Activated naive CD4-positive, alpha-beta T cell treated with anti-CD3 and anti-CD28 coated beads, Interleukin-2, amount 50 U/mL, for 16 hours (primary cell): ENCODE measurements around the gene PPFIBP1.
"Not testable (repeated sequence)": the region's sequence is repeated elsewhere in the genome, so short reads cannot be mapped to it uniquely, and the experiment has no call there.

Experiments
- DNase-seq: peaks from one replicate; pipeline ENCODE4 v3.0.0-alpha.2; 2020

The PPFIBP1 gene

DNA sequence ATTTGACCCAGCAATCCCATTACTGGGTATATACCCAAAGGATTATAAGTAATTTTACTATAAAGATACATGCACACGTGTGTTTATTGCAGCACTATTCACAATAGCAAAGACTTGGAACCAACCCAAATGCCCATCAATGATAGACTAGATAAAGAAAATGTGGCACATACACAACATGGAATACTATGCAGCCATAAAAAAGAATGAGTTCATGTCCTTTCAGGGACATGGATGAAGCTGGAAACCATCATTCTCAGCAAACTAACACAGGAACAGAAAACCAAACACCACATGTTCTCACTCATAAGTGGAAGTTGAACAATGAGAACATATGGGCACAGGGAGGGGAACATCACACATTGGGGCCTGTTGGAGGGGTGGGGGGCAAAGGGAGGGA lies 20.9 kb downstream of the PPFIBP1 start:
- DNase-seq, result not testable (repeated sequence)

DNA sequence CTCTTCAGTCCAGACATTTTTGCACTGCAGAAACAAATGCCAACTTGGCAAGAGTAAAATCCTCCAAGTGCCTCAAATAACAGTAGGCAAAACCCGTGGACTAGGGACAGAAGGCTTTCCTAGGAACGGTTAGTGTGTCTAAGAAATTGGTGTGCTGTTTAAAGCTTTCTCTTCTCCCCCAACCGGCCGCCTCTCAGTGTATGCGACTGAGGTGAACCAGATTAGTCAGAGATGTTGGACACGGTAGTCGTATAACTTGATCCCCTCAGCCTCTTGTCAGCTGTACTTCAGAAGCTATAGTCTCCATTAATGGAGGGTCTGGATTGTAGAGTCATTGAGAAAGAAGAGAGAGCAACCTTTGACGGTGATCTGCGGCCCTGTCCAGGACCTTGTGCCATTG lies 21.7 kb downstream of the PPFIBP1 start:
- no peak for DNase-seq

DNA sequence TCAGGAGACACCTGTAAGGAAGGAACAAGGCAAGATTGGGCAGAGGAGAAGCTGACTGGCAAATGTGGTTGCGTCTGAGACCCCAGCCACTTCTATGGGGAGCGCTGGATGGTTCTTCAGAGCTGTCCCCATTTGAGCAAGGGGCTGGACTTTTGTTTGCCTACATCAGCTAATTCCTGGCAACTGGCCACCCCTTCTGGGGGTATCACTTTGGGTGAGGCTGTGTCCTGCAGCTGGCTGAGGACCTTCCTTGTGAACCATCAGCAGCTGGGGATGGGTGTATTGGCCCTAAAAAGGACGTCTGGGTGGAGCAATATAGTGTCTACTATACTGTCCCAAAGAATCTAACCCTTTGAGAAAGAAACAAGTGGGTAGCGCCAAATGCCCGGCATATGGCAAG lies 23.6 kb downstream of the PPFIBP1 start:
- DNase-seq, result no peak

DNA sequence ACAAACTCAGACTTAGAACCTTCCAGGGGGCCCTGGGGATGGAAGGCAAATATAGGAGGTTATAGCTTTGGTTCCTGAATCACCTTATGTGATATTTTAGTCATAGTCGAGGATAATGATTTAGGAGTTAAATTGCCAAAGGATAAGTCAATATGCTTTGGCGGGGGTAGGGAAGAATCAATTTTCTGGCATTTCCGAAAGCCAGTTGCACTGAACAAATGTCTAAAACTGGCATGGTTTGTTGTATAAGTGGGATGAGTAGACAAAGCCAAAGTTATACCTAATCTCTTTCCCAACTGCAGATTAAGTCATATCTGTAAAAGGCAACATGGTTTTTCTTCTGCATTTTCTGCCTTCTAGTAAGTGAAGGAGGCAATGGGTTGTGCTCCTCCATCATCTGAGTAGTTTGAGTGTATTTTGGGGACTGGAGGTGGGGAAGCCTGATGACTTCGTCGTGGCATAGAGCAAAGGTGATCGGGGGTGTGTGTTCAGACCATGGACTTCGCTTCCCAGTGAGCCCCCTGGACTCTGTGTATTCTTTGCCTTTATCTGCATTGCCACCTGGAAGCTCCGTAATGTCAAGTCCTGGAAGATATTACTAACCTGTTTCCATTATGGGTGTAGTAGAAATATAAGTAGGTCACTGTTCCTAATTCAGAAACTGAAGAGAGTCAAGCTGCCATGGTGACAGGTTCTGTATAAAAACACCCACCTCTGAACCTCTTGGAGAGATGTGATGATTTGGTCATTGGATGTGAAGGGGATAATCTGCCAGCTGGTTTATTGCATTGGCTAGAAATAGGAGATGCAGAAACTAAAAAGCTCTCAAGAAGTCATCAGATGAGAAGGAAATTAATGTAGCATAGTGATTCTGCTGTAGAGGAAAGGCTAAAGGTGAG lies 24.5 kb downstream of the PPFIBP1 start:
- DNase-seq, result no peak

DNA sequence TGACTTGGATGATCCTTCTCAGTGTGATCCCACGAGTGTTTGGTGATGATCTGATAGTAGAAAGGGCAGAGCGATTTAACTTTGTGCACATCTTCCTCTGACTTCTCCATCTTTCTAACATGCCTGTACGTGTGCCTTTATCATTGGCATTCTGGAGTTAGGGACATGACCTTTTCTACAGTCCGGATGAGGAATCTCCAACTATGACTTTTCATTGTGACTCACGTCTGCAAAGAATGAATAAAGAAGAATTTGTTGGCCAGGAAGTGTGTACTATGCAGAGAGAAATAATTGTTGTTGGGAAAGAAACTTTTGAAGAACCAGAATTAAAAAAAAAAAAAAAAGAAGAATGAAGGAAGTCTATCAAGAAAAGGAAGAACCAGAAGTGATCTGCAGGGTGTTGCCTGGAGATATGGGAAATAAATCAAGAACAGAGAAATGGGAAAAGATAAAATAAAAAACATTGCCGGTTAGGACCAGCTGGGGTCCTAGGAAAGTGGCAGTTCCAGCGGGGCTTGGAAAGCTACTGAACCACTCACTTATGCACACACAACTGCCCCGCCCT lies 25.3 kb downstream of the PPFIBP1 start:
- no peak for DNase-seq

DNA sequence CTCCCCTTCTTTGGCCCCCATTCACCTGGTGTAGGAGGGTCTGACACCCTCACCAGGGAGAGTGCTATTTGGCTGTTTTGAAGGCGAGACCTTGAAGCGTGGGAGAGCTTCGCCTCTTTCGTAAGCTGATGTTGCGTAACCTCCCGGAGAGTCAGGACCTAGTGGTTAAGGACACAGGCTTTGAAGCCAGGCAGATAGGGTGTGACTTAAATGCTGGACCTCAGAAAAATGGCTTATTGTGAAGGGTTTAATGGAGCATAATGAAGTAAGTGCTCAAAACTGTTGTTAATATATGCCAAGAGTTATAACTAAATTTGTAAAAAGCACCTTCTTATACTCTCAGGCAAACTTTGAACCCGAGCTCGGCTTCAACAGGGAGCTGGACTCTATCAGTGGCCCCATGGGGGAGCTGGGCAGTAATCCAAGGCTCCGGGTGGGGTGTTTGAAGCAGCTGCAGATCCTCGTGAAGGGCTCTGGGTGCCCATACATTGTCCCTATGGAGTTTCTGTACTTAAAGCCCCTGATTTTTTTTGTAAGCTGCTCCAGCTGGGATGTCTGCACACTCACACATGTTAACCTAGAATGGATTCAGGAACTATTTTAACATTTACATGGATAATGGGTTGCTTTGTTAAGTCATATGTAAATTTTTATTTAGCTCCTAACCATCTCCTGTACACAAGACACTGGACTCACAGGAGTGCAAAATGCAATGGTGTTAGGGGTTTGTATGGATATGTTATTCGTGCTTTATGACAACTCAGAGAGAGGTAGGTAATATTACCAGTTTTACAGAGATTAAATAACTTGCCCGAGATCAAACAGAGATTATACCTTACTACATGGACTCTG lies 26.0 kb downstream of the PPFIBP1 start:
- no peak for DNase-seq

DNA sequence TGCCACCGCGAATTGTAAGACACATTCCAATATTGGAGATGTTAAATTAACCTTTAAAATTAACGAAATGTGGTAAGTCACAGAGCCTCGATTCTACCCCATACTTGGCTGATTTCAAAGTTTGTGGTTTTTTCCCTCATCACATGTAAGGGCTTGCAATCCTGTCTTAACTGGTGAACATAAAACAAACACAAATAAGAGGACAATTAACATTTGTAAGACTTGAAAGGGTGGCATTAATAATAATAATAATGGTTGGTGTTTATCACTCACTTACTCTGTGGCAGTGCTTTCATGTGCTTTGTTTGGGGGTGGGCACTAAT lies 26.6 kb downstream of the PPFIBP1 start:
- DNase-seq, result no peak

DNA sequence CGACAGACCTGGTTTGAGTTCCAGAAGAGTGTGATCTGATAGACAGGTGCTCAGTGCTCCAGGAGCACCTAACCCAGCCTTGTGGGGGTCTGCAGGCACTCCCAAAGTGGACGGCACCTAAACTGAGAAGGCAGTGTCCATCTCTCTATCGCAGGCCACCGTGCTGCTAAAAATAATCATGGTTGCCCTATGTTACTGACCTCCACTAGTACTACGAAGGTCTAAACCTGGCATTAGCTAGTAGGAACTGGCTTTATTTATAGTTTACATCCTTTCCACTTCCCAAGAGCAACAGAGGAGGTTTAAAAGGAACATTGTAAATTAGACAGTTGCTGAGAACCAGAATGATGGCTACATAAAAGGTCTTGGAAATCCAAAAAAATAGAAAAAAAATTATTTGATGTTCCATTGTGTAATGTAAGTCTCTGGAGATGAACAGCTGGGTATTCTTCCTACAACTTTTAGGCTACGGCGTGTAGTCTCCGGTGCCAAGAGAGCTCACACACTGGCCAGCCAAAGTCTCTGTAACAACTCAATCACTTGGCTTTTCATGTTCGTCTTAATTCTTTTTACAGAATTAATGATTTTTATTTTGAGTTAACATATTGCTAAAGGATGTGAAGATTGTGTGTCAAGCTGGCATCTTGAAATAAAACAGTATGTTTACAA lies 27.3 kb downstream of the PPFIBP1 start:
- no peak for DNase-seq

DNA sequence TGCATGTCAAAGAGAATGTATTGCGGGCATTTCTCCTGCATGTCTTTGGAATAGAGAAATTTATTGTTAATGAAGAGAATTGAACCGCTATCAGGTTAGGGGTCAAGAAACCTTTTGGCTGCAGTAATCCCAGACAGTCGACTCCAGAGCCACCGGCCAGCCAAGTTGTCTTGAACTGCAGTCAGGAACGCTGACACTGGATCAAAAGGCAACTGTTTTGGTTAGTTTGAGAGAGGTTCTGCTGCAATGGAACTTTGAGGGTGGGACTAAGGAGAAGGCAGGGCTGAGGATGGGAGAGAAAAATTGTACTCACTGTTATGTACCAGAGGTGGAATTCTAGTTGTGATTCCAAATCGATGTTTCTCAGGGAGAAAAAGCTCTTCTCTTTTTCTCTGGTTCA lies 28.2 kb downstream of the PPFIBP1 start:
- DNase-seq, result no peak

DNA sequence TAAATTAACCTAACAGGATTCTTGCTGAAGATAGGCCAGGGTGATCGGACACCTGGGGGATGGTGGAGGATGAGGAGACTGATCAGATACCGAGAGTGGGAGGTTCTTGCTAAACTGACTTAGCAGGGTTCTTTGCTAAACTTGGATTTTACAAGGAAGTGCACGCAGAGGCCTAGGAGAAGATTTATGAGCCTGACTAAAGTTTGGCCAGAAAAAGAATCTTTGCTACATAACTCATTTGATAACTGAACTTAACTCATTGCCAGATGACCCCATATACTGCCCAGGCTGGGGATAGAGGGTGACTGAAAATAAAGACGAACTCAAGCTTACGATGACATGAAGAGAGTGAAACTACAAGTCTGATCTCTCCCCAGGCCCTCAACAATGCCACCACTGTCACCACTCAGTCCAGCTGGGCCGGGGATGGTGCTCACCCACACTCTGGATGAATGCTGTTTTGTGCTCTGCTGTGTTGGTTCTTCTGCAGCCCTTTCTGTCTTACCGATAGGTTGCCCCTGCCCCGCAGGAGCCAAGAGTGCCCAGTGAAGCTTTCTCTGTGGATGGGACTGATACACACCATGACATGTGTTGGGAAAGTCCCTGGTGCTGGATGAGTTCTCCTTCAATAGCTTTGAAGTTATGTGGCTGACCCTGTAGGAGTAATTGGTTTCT lies 29.0 kb downstream of the PPFIBP1 start:
- DNase-seq, result no peak

DNA sequence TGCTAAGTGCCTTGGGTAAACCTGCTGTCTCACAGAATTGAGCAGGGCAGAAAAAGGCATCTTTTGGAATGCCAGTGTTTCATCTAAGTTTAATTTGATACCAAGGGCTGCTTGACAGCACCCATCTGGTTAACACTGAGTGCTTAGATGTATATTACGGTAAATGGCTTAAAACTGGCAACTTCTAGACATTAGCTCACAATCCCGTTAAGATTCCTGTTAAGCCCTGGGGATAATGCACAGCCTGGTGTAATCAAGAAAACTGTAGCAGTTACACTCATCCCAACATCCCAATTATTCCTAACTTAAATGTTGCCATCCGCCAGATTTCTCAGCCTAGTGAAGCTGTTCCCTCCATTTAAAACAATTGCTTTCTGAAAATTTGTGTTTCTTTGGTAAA lies 29.9 kb downstream of the PPFIBP1 start:
- no peak for DNase-seq

DNA sequence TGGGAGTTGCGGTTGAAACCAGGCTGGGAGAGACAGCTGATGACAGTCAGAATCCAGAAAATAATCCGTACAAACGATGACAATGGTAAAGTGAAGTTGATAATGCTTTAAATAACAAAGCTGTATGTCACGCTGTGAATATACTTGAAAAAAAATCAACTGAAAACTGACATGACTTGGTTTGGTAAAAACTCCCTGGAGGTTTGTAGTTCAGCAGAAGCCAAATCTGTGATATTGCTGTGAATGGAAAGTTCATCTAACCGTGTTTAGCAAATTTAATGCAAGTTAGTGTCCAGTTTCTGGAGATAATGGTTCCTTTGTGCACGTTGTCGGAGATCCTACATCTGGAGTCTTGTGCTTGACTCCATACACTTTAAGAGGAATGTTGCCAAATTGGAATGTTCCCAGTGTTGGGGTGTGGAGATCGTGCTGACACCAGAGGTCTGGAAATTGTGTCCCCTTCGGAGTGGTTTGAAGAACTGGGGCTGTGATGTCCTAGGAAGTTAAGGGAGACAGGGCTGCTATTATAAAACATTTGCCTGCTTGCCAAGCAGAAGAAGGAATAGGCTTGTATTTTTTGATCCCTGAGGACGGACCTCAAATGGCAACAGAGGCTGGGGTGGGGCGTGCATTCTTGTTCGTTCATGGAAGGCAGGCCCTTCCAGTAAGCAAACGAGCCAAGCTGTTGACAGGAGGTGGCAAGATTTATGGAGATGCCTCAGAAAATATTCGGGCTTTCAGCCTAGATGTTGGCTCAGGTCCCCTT lies 30.6 kb downstream of the PPFIBP1 start:
- DNase-seq, result no peak

DNA sequence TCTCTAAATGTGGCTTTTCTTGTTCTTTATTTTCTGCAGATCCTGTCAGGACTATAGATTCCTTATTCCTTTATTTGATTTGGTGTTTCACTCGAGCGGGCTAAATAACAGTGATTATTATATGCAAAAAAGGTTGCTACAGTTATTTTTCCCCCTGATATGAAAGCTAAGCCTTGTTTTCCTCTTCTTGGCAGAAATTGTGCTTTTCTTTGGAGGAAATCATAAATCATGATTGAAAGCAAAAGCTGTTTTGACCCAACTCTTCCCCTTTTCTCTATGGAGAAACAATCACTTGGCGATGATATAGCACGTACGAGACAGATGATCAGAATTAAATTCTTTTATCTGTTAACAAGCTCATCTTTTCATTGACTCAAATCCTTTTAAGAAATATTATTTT lies 31.4 kb downstream of the PPFIBP1 start:
- DNase-seq, result no peak

DNA sequence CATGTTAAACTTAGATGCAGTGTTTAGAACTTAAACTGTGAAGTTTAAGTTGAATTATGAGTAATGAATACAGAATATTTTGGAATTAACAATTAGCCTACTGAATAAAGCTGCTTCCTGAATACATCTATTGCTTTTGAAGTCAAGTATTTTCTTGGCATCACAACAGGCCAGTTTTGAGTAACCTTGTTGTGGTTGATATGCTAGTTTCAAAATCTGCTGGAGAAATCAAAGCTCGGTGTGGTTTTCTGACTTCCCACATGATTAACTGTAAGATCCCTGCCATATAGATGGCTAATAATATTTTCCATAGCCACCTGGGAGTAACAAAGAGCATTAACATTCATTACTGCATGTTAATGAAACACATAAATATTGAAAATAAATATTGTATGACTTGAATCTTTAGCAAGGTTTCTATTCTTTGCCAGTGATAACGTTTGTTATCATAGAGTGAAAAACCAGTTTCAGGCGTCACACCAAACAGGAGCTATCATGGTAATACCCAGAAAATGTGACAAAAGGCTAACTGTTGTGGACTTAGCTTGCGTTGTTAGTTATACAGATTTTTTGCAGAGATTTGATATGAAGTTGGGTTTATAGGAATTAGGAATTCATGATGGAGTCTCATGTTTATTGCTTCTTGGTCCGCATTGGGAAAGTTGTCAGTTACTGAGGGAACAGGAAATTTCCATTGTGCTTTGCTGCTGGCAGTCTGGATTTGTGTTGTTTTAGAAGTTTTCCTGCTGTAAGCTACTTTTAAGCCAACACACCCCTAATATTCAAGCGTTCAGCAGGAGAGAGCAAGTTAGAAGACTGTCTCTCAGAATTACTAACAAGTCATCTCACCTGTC lies 32.1 kb downstream of the PPFIBP1 start:
- DNase-seq, result no peak

DNA sequence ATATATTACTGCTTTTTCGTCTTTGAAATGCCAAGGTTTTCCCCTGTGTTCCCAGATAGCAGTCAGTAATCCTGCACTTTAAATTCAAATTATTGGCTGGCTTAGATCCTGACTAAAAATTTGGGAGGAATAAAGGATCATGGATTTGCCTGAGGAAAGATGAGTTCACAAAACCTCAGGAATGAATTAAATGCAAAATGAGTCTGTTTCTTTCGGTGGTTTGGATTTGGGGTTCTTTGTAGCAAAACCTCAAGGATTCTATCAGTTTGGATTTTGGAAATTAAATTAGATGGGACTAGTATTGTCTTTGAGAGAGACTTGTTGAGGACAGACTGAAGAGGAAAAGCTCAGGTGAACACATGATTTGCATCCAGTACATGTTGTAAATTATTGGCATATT lies 36.1 kb downstream of the PPFIBP1 start:
- no peak for DNase-seq

DNA sequence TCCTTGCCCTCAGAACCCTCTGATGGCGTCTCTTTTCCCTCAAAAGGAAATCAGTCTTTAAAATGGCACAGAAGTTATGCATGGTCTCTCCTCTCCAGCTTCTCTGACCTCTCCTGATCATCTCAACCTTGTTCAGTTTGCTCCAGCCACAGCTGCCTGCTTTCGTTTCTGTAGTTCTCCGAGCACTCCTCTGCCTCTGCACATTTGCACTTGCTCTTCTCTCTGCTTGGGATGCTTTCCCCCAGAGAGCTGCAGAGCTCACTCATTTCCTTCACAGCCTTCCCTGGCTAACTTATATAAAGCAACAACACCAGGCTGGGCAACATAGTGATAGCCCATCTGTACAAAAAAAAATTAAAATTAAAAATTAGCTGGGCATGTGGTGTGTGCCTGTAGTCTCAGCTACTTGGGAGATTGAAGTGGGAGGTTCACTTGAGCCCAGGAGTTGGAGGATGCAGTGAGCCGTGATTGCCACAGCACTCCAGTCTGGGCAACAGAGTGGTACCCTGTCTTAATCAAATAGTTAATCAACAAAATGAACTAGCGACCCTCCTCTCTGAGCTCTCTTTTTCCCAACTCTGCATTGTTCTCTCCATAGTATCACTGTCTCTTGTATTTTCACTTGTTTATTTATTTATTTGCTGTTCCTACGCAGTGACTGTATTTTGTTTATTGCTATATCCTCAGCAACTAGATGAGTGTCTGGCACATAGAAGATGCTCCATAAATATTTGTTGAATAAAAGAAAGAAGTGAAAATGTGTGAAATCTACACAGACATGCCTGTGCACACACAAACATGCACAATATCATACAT lies 37.7 kb downstream of the PPFIBP1 start:
- no peak for DNase-seq

DNA sequence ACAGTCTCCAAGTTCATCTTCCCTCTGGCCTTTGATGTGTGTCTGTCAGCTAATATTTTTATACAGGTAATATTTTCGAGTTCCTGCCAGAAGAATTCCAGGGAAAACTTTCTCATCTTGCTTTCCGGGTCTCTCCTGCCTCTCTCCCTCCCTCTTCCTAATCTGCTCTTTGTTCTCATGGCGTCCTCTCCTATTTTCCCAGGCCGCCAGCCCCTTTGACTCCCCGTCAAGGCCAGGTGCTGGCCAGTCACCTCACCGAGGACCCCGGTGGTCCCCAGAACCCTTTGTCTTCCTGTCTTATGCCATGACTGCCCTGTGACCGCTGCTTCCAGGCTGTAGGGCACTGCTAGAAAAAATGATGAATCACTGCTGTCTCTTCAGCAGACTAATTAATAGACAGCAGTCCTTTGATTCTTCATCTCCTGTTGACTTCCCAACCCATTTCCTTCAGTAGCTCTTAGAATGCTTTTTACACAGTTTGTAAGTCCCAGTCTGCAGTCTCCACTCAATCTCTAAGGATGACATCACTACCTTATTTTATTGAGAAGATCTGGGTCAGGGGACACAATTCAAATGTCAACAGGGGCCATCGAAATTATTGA lies 40.7 kb downstream of the PPFIBP1 start:
- DNase-seq, result no peak

DNA sequence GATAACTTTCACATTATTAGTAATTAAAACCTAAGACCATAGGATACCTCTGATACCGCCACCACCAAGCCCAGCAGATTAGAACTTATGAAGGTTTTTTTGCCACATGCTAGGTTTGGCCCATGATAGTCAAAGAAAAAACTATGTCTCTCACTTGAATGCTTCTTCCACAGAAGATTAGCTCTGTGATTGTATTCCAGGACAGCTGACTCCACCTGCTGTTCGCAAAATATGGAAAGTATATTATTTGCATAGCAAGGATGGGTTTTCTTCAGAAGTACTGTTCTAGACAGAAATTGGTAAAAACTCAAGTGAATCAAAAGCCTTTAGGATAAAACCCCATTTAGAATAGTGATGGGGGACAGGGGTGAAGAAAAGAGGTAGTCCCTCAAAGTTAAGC lies 42.2 kb downstream of the PPFIBP1 start:
- DNase-seq, result no peak

DNA sequence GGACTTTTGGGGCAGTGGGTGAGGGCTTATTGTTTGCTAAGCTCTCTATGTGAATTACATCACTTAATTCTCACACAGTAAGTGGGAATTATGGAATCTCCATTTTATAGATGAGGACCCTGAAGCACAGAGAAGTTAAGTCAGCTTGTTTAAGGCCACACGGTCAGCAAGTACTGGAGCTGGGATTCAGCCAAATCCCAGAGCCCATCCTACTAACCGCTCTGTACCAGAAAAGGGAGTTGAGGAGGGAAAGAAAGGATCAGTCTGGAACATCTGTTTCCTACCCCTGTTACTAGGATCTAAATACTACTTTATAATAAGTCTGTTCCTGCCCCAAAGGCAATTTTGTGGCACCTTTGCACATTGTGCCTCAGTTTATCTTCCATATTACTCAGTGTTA lies 42.6 kb downstream of the PPFIBP1 start:
- DNase-seq, result no peak

DNA sequence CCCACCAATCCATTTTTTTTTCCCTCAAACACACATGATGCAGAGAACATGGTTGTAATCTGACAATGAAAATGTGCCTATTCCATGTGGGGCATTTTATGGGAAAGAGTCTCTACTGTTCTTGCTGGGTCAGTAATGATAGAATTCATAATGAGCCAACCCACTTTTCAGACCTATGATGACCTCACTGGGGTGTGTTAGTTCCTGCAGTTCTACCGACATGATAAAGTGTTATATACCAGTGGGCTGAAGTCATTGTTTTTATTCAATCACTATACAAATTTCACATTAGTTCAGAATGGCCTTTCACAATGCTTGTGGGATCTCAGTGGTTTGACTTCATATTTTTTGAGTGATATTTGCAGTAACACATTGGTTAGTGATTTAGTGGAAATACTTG lies 47.5 kb downstream of the PPFIBP1 start:
- no peak for DNase-seq
